HG03575 (cell line): ENCODE measurements around the gene YIF1A.
"Not testable (repeated sequence)": the region's sequence is repeated elsewhere in the genome, so short reads cannot be mapped to it uniquely, and the experiment has no call there.

ENCODE experiments used
- ATAC-seq: cut with Tn5 transposase; IDR thresholded peaks from one replicate; pipeline ENCODE4 v1.9.1; 2021; ENCODE audit not compliant: unreplicated experiment, insufficient number of reproducible peaks, low FRiP score; ENCODE audit errors: extremely low read depth

YIF1A gene

GRCh38 chr11:66327171-66328030 is 38.5 kb upstream of the YIF1A start:
- no peak for ATAC-seq

DNA sequence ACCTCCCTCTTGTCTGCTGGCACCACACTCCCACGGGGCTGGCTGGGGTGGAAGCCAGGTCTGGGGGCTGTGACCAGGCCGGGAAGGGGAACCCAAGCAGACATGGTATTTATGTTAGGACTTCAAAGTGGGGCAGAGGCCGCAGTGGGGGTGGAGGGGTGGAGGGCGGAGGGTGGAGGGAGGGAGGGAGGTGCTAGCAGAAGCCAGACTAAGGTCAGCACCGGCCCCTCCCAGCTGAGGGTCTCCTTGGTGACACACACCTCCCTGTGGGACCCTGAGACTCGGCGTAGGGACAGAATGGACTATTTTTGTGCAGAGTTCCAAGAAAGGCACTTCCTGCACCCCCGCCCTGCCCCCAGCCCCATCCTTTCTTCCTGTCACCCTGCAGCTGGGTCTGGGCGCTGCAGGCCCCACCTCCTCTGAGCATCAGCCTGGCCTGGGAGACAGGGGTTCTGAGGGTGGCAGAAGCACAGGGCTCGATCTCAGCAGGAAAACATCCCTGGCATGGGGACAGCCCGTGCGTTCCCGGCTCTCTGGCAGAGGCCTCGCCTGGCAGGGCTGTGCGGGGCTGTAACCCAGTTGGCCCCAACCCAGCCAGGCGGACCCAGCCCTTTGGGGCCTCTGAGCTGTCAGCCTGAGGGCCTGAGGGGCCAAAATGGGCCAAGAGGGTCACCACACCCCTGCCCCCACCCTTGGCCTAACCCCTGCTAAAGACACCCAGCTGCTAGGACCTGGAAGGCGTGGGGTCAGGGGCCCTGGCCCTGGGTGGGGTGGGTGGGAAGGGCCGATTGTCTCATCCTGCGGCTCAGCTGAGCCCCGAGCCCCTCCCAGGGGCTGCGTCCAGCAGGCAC is 37.5 kb upstream of the YIF1A start:
- ATAC-seq: no peak

GRCh38 chr11:66325263-66325671 is 36.3 kb upstream of the YIF1A start:
- no peak for ATAC-seq

DNA sequence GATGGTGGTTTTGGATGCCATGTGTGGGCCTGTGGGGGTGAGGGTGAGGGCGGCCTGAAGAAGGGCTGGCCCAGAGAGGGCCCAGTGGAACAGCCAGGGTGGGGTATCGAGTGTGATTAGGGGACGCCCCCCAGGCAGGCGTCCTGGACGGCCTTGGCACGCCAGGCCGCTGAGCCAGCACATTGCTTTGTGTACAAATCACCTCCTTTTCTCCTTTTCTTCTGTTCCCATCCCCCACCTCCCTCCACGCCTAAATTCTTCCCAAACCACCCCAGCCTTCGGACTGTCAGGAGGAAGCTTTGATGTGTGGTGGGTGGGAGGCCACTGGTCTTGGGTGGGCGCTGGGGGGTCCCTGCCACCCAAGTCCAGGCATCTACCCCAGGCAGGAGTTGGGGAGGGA is 35.7 kb upstream of the YIF1A start:
- no peak for ATAC-seq

- no peak for ATAC-seq
These were observed 34.7 kb upstream of the YIF1A start for GRCh38 chr11:66323684-66324083.

DNA sequence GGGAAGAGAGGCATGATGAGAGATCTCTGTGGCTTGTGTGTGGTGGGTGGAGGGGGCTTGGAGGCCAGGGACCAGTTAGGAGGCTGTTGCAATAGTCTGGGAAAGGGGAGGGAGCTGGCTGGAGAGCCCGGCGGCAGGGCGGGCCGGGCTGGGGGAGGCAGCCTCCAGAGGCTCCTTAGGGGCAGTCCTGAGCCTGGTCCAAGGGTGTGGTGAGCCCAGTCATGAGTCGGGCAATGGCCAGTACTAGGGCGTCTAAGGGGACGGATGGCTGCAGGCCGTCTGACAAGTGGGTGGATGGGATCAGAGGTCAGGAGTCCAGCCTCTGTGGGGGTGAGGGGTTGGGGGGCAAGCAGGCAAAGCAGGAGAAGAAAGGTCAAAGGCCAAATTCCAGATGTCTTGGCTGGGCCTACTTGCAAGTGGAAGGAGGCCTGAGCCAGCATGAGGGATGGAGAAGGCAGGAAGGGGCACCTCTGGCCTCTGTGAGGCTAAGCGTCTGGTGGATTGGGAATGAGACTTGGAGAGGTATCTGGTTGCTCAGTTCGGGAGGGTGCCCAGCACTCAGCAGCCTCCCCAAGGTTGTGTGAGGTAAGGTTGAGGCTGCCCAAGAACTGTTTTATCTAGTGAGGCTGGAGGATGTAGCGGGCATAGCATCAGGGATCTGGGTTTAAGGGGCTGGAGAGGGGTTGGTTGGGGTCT is 33.9 kb upstream of the YIF1A start:
- no peak for ATAC-seq

- no peak for ATAC-seq
These were observed 32.7 kb upstream of the YIF1A start for GRCh38 chr11:66321606-66322005.

- ATAC-seq: not testable (repeated sequence)
These were observed 31.8 kb upstream of the YIF1A start for GRCh38 chr11:66320748-66321147.

- not testable (repeated sequence) for ATAC-seq
These were observed 31.3 kb upstream of the YIF1A start for GRCh38 chr11:66320289-66320688.

DNA sequence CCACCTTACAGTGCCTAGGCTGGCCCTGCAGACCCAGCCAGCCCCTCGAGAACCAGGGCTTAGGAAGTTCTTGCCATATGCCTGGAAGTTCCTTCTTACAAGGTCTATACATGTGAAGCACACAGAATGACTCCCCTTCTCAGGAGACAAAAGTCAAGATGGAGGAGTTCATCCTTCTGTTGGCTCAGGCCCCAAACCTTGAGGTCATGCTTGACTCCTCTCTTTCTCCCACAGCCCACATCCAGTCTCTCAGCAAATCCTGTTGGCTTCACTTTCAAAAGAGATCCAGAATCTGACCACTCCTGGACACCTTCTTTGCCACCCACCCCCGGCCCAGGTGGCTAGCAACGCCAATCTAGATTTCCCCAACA is 29.6 kb upstream of the YIF1A start:
- no peak for ATAC-seq

DNA sequence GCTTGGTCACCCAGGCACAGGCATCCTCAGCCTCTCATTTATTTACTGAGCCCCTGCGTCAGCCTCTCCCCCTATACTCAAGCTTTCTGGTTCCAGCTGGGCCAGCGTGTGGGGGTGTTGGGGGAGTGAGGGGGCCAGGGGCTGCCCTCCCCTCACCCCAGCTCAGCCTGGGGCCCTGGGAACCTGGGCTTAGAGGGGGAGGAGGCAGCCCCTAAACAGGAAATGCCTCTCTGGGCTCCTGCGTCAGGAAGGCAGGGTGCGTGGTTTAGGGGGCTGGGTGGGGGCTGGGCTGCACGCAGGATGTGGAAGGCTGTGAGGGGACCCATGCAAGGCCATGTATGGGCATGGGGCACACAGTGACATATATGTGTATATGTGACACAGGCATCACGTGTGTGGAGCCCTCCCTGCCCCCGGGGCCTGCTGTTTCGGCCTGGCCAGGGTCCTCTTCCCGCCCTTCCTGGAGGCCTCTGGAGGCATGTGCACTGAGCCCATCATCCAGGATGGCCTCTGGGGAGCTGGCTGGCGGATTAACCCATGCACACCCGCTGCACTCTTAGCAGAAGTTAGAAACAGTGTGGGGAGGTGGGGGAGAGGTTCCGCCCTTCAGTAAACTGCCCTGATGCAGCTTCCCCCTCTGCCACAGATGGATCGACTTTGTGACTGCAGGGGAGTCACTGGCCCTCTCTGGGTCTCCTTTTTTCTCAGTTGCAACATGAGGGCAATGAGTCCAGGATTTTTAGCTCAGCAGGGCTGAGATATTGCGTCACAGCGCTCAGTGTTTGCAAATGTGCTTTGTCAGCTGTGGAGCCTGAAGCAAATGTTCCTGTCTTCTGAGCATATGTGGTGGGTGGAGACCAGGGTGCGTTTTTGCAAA is 29.0 kb upstream of the YIF1A start:
- ATAC-seq: no peak

- no peak for ATAC-seq
These were observed 28.4 kb upstream of the YIF1A start for GRCh38 chr11:66317322-66317722.

DNA sequence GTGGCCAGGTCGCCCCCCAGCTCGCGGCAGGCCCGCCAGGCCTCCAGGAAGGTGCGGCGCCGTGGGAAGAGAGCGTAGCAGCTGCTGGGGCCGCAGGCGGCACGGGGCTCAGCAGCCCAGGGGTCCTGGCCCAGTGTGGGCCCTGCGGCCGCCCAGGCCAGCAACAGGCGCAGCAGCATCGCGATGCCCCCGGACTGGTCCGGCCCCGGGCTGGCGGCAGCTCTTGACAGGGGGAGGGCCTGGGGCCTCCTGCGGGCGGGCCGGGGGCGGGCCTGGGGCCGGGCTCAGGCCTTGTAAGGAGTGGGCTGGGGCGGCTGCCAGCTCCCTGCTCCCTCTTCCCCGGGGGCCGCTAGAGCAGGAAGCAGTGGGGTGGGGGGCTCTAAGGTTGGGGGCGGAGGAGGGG is 27.9 kb upstream of the YIF1A start, which contains the start of gene CD248:
CD248 (minus strand) TSS at position 196 of the 403 bp plus-strand sequence; CDS start at position 179, 17 bp downstream.
- no peak for ATAC-seq

- ATAC-seq: no peak
These were observed 27.2 kb upstream of the YIF1A start for GRCh38 chr11:66315921-66316811.

DNA sequence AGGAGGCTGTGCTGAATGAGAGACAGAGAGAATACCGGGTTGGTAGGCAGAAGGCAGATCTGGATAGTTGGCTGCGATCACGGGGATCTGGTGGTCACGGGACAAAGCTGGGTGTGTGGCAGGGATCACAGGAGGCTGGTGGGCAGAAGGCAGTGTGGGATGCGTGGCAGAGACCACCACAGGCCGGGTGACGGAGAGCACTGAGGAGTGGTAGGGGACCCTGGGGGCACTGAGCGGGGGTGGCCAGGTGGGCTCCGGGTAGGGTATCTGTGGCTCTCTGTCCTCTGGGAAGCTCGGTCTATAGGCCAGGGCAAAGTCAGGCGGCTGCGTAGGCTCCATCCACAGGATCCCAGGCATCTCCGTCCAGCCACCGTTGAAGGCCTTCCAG is 26.5 kb upstream of the YIF1A start:
- ATAC-seq: no peak

GRCh38 chr11:66314561-66315497 is 25.9 kb upstream of the YIF1A start:
- no peak for ATAC-seq

GRCh38 chr11:66314186-66314501 is 25.2 kb upstream of the YIF1A start:
- no peak for ATAC-seq
